ENCODE measurements around the gene CDKAL1.
"Not testable (repeated sequence)": the region's sequence is repeated elsewhere in the genome, so short reads cannot be mapped to it uniquely, and the experiment has no call there.

CDKAL1 gene

GRCh38 chr6:21195301-21195700 is 661.0 kb downstream of the CDKAL1 start:
- not testable (repeated sequence) for DNase-seq

- DNase-seq, result no peak
Measured at GRCh38 chr6:21198032-21198640, 663.9 kb downstream of the CDKAL1 start.

GRCh38 chr6:21199262-21199661 is 665.0 kb downstream of the CDKAL1 start:
- peak in 4 of 58 donors; percentile 4 to 14 (median 12) for DNase-seq

DNA sequence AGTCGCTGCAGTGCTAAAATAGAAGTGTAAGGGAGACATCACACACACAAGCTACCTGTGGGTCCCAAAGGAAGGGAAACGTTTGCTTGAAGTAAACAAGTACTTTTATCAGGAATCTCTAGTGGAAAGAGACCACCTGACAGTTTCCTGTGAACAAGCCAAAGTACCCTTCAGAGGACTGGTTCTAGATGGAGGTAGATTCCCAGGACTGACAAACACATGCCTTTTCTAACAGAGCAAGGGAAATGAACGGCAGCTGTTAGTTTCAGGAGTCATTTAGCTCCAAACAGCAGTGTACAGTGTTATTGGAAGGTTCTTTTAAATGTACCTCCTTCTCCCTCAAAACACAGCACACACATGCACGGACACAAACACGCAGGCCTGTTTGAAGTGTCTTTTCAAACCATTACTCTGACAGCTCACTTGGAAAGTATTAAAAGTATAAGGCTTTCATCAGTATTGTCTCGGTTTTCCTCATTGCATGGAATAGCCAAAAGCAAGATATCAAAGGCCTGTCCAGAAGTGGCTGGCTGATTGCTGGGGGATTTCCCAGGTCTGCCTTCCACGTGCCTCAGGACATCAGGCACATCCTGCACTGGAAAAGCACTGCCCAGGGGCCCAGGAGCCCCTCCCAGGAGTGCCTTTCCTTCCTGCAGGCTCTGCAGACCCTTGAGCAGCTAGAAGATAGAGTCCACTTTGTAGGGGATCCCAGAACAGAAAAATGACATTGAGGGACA is 666.0 kb downstream of the CDKAL1 start:
- peak in 1 of 58 donors; percentile 0 for DNase-seq

- no peak for DNase-seq
Measured at GRCh38 chr6:21201187-21201586, 666.9 kb downstream of the CDKAL1 start.

DNA sequence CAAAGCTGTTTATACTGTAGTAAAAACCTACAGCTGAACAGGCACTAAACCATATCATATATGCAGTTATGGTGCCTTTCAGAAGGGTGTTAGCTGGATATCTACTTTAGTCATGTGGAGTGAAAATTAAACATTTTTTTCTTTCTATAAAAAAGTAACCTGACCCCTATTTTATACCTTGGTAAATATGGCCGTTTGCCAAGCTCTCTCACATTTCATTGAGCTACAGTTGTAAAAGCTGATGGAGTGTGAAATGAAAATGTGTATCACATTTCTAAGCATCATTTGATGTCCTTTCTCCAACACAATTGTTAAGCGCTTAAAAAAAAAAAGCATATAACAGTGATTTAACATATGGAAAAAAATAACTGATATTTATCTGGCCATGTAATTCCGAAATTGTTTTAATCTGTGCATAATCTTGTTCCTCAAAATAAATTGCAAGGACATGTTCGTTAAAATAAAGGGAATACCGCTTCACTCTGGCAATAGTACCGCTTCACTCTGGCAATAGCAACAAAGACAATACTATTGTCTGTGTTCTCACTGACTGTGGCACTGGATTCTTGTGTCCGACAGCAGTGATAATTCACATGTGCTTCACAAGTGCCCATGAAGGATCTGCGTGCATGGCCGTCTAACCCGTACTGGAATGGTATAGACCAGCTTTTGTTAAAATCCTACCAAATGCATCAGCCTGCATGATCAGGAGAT is 667.5 kb downstream of the CDKAL1 start:
- DNase-seq, result peak in 1 of 58 donors; percentile 4

DNA sequence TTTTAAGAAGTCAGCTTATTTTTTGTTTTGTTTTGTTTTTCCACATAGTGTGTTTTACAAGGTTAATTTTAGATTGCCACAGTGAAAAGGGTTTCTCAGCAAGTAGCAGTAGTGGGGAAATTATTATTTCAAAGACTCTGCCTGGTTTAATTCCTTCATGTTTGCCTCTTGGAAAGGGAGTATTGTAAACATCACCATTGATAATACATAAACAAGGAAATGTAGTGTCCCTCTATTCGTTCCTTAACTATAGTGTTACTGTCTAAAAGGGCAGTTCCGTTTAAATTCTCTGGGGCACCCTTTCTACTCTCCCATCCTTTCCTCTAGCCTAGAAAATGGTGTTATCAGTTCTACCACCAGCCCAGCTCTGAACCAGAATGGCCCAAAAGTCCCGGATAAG is 668.3 kb downstream of the CDKAL1 start:
- no peak for DNase-seq

DNA sequence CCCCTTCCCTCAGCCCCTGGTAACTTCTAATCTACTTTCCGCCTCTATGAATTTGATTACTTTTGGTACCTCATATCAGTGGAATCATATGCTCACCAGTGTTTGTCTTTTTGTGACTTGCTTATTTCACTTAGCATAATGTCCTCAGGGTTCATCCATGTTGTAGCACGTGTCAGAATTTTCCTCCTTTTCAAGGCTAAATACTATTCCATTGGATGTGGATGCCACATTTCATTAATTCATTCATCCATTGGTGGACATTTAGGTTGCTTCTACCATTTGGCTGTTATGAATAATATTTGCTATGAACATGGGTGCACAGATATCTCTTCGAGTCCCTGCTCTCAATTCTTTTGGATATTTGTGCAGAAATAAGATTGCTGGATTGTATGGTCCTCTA is 670.7 kb downstream of the CDKAL1 start:
- DNase-seq, result no peak

- DNase-seq, result no peak
Measured at GRCh38 chr6:21208081-21208795, 674.0 kb downstream of the CDKAL1 start.

DNA sequence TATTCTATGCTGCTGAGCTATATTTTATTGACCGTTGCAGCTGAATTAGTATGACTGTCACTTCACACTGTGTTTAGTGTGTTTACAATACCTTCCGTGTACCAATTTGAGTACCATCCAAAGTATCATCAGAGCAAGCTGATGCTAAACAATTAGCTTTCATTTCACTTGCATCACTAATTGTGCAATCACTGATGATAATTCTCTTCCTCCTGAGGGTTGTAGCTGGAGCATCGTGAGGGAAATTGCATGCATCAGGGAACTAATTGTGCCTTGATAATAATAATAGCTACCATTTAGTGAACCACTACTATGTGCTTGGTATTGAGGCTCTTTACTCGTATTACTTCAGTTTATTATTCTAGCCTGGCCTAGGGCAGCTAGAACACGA is 674.5 kb downstream of the CDKAL1 start:
- no peak for DNase-seq

DNA sequence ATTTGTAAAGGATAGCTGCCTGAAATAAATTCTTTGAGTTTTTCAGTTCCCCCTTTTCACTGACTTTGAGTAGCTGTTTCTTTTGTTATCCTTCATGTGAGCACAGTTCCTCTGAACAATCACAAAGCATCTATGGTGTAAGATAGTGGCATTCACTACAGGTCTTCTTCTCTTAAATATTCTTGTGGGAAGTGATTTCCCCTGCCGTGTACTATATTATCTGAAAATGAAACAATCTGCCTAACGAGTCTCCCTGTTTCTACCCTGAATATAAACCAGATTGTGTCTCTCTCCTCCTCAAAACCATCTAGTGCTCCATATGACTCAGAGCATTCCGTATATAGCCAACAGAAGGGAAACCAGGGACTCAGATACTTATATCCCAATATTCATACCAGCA is 679.2 kb downstream of the CDKAL1 start:
- no peak for DNase-seq

- no peak for DNase-seq
Measured at GRCh38 chr6:21214738-21215448, 680.6 kb downstream of the CDKAL1 start.

DNA sequence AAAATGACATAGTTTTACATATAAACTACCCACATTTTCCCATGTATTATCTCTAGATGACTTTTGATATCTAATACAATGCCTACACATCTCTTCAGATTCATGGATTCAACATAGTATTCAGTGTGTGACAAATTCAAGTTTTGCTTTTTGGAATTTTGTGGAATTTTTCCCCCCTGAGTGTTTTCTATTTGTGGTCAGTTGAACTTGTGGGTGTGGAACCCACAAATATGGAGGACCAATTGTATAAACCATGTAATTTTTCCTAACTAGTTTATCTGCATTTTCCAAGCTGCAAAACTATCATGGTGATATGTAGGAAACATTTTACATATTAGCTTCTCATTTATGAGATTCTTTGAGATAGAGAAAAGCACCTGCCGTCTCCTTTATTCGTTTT is 685.0 kb downstream of the CDKAL1 start:
- DNase-seq, result no peak

- DNase-seq, result no peak
Measured at GRCh38 chr6:21219856-21220255, 685.6 kb downstream of the CDKAL1 start.

DNA sequence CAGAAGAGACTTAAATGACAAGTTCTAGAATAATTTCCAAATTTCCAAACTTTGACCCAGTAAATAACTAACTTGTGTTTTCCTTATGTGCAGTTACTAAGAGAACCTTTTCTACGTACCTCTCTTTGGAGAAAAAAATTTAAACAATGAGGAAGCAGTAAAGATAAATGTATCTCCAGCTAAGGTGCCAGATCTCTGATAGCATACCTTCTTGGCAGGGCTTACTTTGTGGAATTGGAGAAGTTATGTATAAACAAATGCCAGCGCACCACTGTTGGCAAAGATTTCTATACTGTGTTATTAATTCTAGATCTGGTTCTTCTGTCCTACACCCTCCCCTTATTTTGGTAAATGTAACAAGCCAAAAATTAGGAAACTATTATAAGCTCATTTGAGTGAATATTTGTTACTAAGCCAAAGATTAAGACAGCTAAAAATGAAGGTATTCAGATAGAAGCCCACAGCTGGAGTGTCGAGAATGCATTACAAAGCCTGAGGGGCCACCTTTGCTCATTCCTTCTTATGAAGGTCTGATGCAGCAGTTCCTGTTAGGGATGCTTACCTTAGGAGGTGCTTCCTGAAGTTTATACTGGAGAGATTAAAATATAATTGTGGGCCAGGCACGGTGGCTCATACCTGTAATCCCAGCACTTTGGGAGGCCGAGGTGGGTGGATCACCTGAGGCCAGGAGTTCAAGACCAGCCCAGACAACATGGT is 686.2 kb downstream of the CDKAL1 start:
- no peak for DNase-seq

GRCh38 chr6:21222656-21223055 is 688.4 kb downstream of the CDKAL1 start:
- DNase-seq, result no peak

GRCh38 chr6:21225912-21226311 is 691.7 kb downstream of the CDKAL1 start:
- DNase-seq, result no peak

DNA sequence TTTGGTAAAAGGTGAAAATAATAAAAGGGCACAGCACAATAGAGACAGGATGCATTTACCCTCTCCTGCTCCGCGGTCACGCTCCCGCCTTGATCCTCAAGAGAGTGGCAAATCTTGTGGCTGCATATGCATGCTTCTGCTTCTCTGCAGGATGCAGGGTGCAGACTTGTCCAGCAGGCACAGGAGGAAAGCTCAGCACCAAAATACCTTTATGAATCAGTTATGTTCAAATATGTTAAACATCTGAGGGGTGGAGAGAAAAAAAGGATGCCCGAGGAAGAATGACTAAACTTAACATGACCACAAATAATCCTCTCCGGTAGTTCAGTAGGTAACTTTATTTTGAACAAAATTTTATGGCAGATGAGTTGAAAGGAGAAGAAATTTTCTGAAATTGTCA is 693.2 kb downstream of the CDKAL1 start:
- no peak for DNase-seq

DNA sequence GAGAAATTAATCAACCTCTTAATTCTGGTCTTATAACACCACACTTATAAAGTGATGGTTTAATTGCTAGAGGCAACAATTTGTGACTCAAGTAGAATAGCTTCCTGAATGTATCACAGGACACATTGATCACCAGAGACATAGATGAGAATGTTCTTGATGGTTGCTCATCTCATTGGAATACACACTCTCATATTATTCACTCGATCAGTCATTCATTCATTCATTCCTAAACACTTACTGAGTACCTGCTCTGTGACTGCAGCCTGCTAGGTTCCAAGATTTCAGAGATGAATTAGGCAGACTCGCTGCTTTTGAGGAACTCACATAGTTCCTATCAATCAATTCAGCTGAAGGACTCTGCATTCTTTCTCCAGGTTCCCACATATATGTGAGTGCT is 694.2 kb downstream of the CDKAL1 start:
- no peak for DNase-seq

DNA sequence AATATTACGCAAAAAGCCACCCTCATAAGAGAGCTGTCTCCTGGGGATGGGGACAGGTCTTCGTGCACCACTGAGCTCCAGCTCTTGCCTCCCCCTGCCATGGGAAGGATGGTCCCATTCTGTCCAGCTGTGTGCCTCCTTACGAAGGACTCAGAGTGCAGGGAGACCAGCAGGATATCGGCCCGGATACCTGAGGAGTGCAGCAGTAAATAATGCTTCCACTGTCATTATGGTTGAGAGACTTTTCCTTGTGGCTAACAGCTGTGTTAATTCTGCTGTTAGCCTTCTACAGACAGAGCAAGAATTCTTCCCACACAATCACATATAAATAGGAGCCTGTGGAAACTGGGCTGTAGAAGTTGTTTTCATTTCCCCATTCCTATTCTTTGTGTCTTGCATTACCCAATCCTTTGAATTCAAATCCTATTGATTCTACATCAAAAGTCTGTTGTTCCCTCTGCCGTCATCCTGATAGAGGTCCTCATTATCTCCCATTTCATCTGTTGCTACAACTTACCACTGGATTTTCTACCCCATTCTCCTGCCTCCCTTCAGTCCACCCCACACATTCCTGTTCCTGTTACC is 694.7 kb downstream of the CDKAL1 start:
- DNase-seq, result no peak

All from anterior cingulate cortex (tissue), 58 donors.